ENCODE data around the gene LNX1. TPM values are rescaled to one million over a fixed set of nuclear protein-coding genes. Genes with fewer than 3 reads are reported as not detected.

Gene LNX1
- total RNA-seq, 1 experiment from 2014 or later: 4.2 TPM

GRCh38 chr4:53618321-53618720 lies 27.0 kb upstream of the LNX1 start:
- no peak for DNase-seq
- Mint-ChIP-seq H3K27ac (ENCODE audit: unreplicated experiment) (no peak overlapping the region), H3K4me1 (ENCODE audit: low read depth, unreplicated experiment) (no peaks in the 10 kb centered on the region), H3K4me3 (ENCODE audit: low read depth, unreplicated experiment) (no peak overlapping the region), H3K36me3 (ENCODE audit: insufficient read depth, unreplicated experiment) (no peaks in the 10 kb centered on the region), H3K9me3 (ENCODE audit: low read depth, unreplicated experiment) (peaks cover 2% of the 10 kb centered on the region), H3K27me3 (ENCODE audit: unreplicated experiment) (no peaks in the 10 kb centered on the region)
- CTCF ChIA-PET: no interaction called here
- TF ChIP-seq CTCF (IDR thresholded peaks at IDR 0.05; ENCODE audit: unreplicated experiment): no peak
- intact Hi-C loops (cut with micrococcal nuclease; ENCODE audit: unreplicated experiment): loop anchor here (10.0 kb wide), 1 partner anchor 286 kb away; no protein-coding TSS in a partner anchor
- BruUV-seq (replicated peaks): no TSS peak

- no peaks in the 10 kb centered on the region for H3K36me3 Mint-ChIP-seq (ENCODE audit: insufficient read depth, unreplicated experiment)
- H3K27ac Mint-ChIP-seq (ENCODE audit: unreplicated experiment): no peak overlapping the region
- H3K9me3 Mint-ChIP-seq (ENCODE audit: low read depth, unreplicated experiment): no peaks in the 10 kb centered on the region
- no peak for DNase-seq
- no peak for TF ChIP-seq CTCF (IDR thresholded peaks at IDR 0.05; ENCODE audit: unreplicated experiment)
- no peaks in the 10 kb centered on the region for H3K4me1 Mint-ChIP-seq (ENCODE audit: low read depth, unreplicated experiment)
- H3K27me3 Mint-ChIP-seq (ENCODE audit: unreplicated experiment): no peaks in the 10 kb centered on the region
- H3K4me3 Mint-ChIP-seq (ENCODE audit: low read depth, unreplicated experiment): no peak overlapping the region
- intact Hi-C loops (cut with micrococcal nuclease; ENCODE audit: unreplicated experiment): loop anchor here (10.0 kb wide), 1 partner anchor 288 kb away; no protein-coding TSS in a partner anchor
- CTCF ChIA-PET: interaction anchor here (0.5 kb wide), 1 partner anchor 1073 kb away, joined by 4 read pairs; no protein-coding TSS in a partner anchor
- BruUV-seq (replicated peaks): no TSS peak
These were observed 25.9 kb upstream of the LNX1 start for GRCh38 chr4:53617101-53617680.

- TF ChIP-seq CTCF (IDR thresholded peaks at IDR 0.05; ENCODE audit: unreplicated experiment): no peak
- BruUV-seq (replicated peaks): no TSS peak
- no peak for DNase-seq
- Mint-ChIP-seq H3K4me1 (ENCODE audit: low read depth, unreplicated experiment) (no peaks in the 10 kb centered on the region), H3K4me3 (ENCODE audit: low read depth, unreplicated experiment) (no peak overlapping the region), H3K27me3 (ENCODE audit: unreplicated experiment) (no peaks in the 10 kb centered on the region), H3K36me3 (ENCODE audit: insufficient read depth, unreplicated experiment) (no peaks in the 10 kb centered on the region), H3K27ac (ENCODE audit: unreplicated experiment) (no peak overlapping the region), H3K9me3 (ENCODE audit: low read depth, unreplicated experiment) (no peaks in the 10 kb centered on the region)
- CTCF ChIA-PET: no interaction called here
- intact Hi-C loops (cut with micrococcal nuclease; ENCODE audit: unreplicated experiment): loop anchor here (10.0 kb wide), 1 partner anchor 289 kb away; no protein-coding TSS in a partner anchor
These were observed 24.9 kb upstream of the LNX1 start for GRCh38 chr4:53616219-53616618.

GRCh38 chr4:53614591-53614990 lies 23.3 kb upstream of the LNX1 start:
- no peak overlapping the region for H3K27ac Mint-ChIP-seq (ENCODE audit: unreplicated experiment)
- H3K9me3 Mint-ChIP-seq (ENCODE audit: low read depth, unreplicated experiment): no peaks in the 10 kb centered on the region
- intact Hi-C loops (cut with micrococcal nuclease; ENCODE audit: unreplicated experiment): loop anchor here (10.0 kb wide), 1 partner anchor 290 kb away; no protein-coding TSS in a partner anchor
- H3K4me3 Mint-ChIP-seq (ENCODE audit: low read depth, unreplicated experiment): no peak overlapping the region
- H3K27me3 Mint-ChIP-seq (ENCODE audit: unreplicated experiment): no peaks in the 10 kb centered on the region
- BruUV-seq (replicated peaks): no TSS peak
- TF ChIP-seq CTCF (IDR thresholded peaks at IDR 0.05; ENCODE audit: unreplicated experiment): no peak
- CTCF ChIA-PET: no interaction called here
- no peaks in the 10 kb centered on the region for H3K36me3 Mint-ChIP-seq (ENCODE audit: insufficient read depth, unreplicated experiment)
- DNase-seq: peak; percentile 24
- H3K4me1 Mint-ChIP-seq (ENCODE audit: low read depth, unreplicated experiment): no peaks in the 10 kb centered on the region

Data from Calu3 (cell line).